AG08396 (cell line): ENCODE measurements around the gene B3GNT4.
"Not testable (repeated sequence)": the region's sequence is repeated elsewhere in the genome, so short reads cannot be mapped to it uniquely, and the experiment has no call there.

Source experiments
- DNase-seq: peaks from one replicate; pipeline ENCODE4 v3.0.0; 2012; ENCODE audit warnings: low spot score, mixed read lengths

B3GNT4 gene

GRCh38 chr12:122189626-122190475 lies 13.7 kb upstream of the B3GNT4 start:
- DNase-seq = no peak

- DNase-seq = peak; percentile 84
These were observed 12.5 kb upstream of the B3GNT4 start for GRCh38 chr12:122190842-122191668.

GRCh38 chr12:122192441-122192840 lies 11.1 kb upstream of the B3GNT4 start:
- no peak for DNase-seq

GRCh38 chr12:122194804-122195203 lies 8.7 kb upstream of the B3GNT4 start:
- no peak for DNase-seq

GRCh38 chr12:122195405-122195804 lies 8.1 kb upstream of the B3GNT4 start:
- DNase-seq = no peak

- DNase-seq = no peak
These were observed 5.9 kb upstream of the B3GNT4 start for GRCh38 chr12:122197612-122197966.

GRCh38 chr12:122199484-122200355 lies 3.8 kb upstream of the B3GNT4 start:
- no peak for DNase-seq

- no peak for DNase-seq
These were observed 2.9 kb upstream of the B3GNT4 start for GRCh38 chr12:122200541-122201175.

GRCh38 chr12:122201381-122201780 lies 2.1 kb upstream of the B3GNT4 start:
- DNase-seq = no peak

GRCh38 chr12:122202017-122202416 lies 1.5 kb upstream of the B3GNT4 start:
- no peak for DNase-seq

GRCh38 chr12:122202811-122203210 lies 698 bp upstream of the B3GNT4 start:
- not testable (repeated sequence) for DNase-seq

- DNase-seq = no peak
These were observed 901 bp downstream of the B3GNT4 start for GRCh38 chr12:122204167-122205052.

GRCh38 chr12:122205053-122205925 lies 1.8 kb downstream of the B3GNT4 start:
- DNase-seq = no peak

- DNase-seq = no peak
These were observed 2.8 kb downstream of the B3GNT4 start for GRCh38 chr12:122206111-122206881.

GRCh38 chr12:122206976-122207375 lies 3.5 kb downstream of the B3GNT4 start:
- DNase-seq = no peak

- DNase-seq = no peak
These were observed 3.9 kb downstream of the B3GNT4 start for GRCh38 chr12:122207391-122207790.

GRCh38 chr12:122208073-122208820 lies 4.7 kb downstream of the B3GNT4 start:
- no peak for DNase-seq

GRCh38 chr12:122215771-122216170 lies 12.3 kb downstream of the B3GNT4 start:
- no peak for DNase-seq
